Cardiac muscle cell (in vitro differentiated cells and primary cell): ENCODE measurements around the gene ZFPM1. TPM values are rescaled to one million over a fixed set of nuclear protein-coding genes. Genes with fewer than 3 reads are reported as not detected.
"Not testable (repeated sequence)": the region's sequence is repeated elsewhere in the genome, so short reads cannot be mapped to it uniquely, and the experiment has no call there.

Experiments
- DNase-seq, 2 donors: peaks; one replicate each; pipeline versions ENCODE4 v3.0.0 to v3.0.0-alpha.2; 2010 to 2017; ENCODE audit warnings: low read depth in 1 of 2, low spot score in 1 of 2
- H3K27ac ChIP-seq: fragments of 200-600 bp; sonication (generic); 2 replicates; pipeline ENCODE4 v1.5.1; 2016
- H3K27me3 ChIP-seq: fragments of 200-600 bp; sonication (generic); 2 replicates; pipeline ENCODE4 v1.6.0; 2016; ENCODE audit warnings: control low read depth
- H3K36me3 ChIP-seq: fragments of 200-600 bp; sonication (generic); 2 replicates; pipeline ENCODE4 v1.5.1; 2016; ENCODE audit warnings: control low read depth
- H3K4me1 ChIP-seq: fragments of 200-600 bp; sonication (generic); 2 replicates; pipeline ENCODE4 v1.8.1; 2017; ENCODE audit warnings: low read depth, mild to moderate bottlenecking, mixed run types
- H3K4me3 ChIP-seq: fragments of 200-600 bp; sonication (generic); 2 replicates; pipeline ENCODE4 v1.5.1; 2016; ENCODE audit warnings: mild to moderate bottlenecking
- H3K9me3 ChIP-seq: fragments of 200-600 bp; sonication (generic); 2 replicates; pipeline ENCODE4 v1.5.1; 2017; ENCODE audit warnings: low read depth, mild to moderate bottlenecking, control low read depth
- CTCF ChIP-seq: IDR thresholded peaks from 2 replicates; pipeline ENCODE4 v1.5.1; 2012; ENCODE audit warnings: low read depth, mild to moderate bottlenecking, low read length
- polyA plus RNA-seq: library from polyadenylated mRNA; unstranded; fragments of >200 nt; fragmentation: Nextera tagmentation; extraction: Ambion mirVana; gene quantifications from 2 replicates; pipeline ENCODE4 v1.2.1, GENCODE V29; 2016
- total RNA-seq: library from RNA; depleted of rRNA; stranded (reverse); fragments of >200 nt; gene quantifications from 2 replicates; pipeline ENCODE4 v1.2.3, GENCODE V29; 2016

The ZFPM1 gene
- total and polyA plus RNA-seq, 2 experiments from 2014 or later = 7.6 to 9.4 TPM

- Histone ChIP-seq H3K4me3 (no peak overlapping the region), H3K27me3 (no peaks in the 10 kb centered on the region), H3K9me3 (no peaks in the 10 kb centered on the region), H3K36me3 (no peaks in the 10 kb centered on the region), H3K27ac (no peak overlapping the region), H3K4me1 (peaks cover 7% of the 10 kb centered on the region)
- DNase-seq = no peak
- TF ChIP-seq CTCF = no peak
These were observed 31.7 kb downstream of the ZFPM1 start for GRCh38 chr16:88484505-88485365.

- H3K4me3 ChIP-seq, H3K27ac ChIP-seq, H3K27me3 ChIP-seq, H3K4me1 ChIP-seq, DNase-seq, H3K9me3 ChIP-seq, H3K36me3 ChIP-seq: not testable (repeated sequence)
These were observed 32.3 kb downstream of the ZFPM1 start for GRCh38 chr16:88485366-88485741.

GRCh38 chr16:88486398-88487123 lies 33.5 kb downstream of the ZFPM1 start:
- H3K27me3 ChIP-seq = no peaks in the 10 kb centered on the region
- no peak overlapping the region for H3K4me3 ChIP-seq
- H3K4me1 ChIP-seq = no peaks in the 10 kb centered on the region
- H3K36me3 ChIP-seq = no peaks in the 10 kb centered on the region
- no peak for DNase-seq
- no peaks in the 10 kb centered on the region for H3K9me3 ChIP-seq
- no peak for TF ChIP-seq CTCF
- H3K27ac ChIP-seq = no peak overlapping the region

GRCh38 chr16:88487124-88487432 lies 34.0 kb downstream of the ZFPM1 start:
- Histone ChIP-seq H3K36me3 (no peaks in the 10 kb centered on the region), H3K4me3 (no peak overlapping the region), H3K4me1 (no peaks in the 10 kb centered on the region), H3K27me3 (no peaks in the 10 kb centered on the region), H3K27ac (no peak overlapping the region), H3K9me3 (no peaks in the 10 kb centered on the region)
- DNase-seq = no peak
- no peak for TF ChIP-seq CTCF

- TF ChIP-seq CTCF = no peak
- DNase-seq = no peak
- Histone ChIP-seq H3K36me3 (no peaks in the 10 kb centered on the region), H3K4me3 (no peak overlapping the region), H3K27ac (no peak overlapping the region), H3K9me3 (no peaks in the 10 kb centered on the region), H3K27me3 (no peaks in the 10 kb centered on the region), H3K4me1 (no peaks in the 10 kb centered on the region)
These were observed 35.1 kb downstream of the ZFPM1 start for GRCh38 chr16:88487920-88488851.
